HEK293 (cell line): ENCODE results near the gene SOX18.

Experiments used
- CTCF ChIA-PET: fragments of 350-600 bp; formaldehyde crosslinking; extraction: SDS; loops from one replicate; lab custom pipeline; 2021; ENCODE audit warnings: antibody characterized with exemption; lab: Yijun Ruan, JAX
- POLR2A ChIA-PET: fragments of 300-600 bp; formaldehyde crosslinking; extraction: SDS; loops from one replicate; lab custom pipeline; 2020; ENCODE audit warnings: antibody characterized with exemption, inconsistent platforms; lab: Yijun Ruan, JAX
- H3K27ac ChIP-seq: fragments of 200-500 bp; sonication (Bioruptor generic); 2 replicates; pipeline ENCODE4 v1.5.1; 2014; ENCODE audit warnings: low read depth, low read length, control low read depth, inconsistent platforms; ENCODE audit errors: extremely low read depth
- H3K36me3 ChIP-seq, 2 experiments: fragments of 200-500 bp in 1 of 2; sonication (Bioruptor generic) in 1 of 2; 1 replicate in 1 of 2; 2 replicates in 1 of 2; pipeline ENCODE4 v1.5.1; 2014 to 2017; ENCODE audit warnings: inconsistent platforms in 2 of 2, low read length in 2 of 2; ENCODE audit not compliant: control insufficient read depth in 2 of 2, insufficient read depth in 1 of 2
- H3K4me1 ChIP-seq: fragments of 200-500 bp; sonication (Bioruptor generic); 2 replicates; pipeline ENCODE4 v1.5.1; 2014; ENCODE audit warnings: mild to moderate bottlenecking, low read length, inconsistent platforms; ENCODE audit not compliant: control insufficient read depth, insufficient read depth
- H3K4me3 ChIP-seq: 2 replicates; pipeline ENCODE4 v1.5.1; 2011; ENCODE audit warnings: low read depth, mild to moderate bottlenecking, control low read depth, low read length, moderate library complexity
- H3K9me3 ChIP-seq: fragments of 200-500 bp; sonication (Bioruptor generic); 2 replicates; pipeline ENCODE4 v1.5.1; 2014; ENCODE audit warnings: low read depth, low read length, inconsistent platforms; ENCODE audit not compliant: control insufficient read depth, insufficient read depth
- CTCF ChIP-seq: fragments of 450-650 bp; formaldehyde crosslinking; IDR thresholded peaks from 2 replicates; pipeline ENCODE4 v1.5.1; 2016; ENCODE audit warnings: missing biosample characterization, missing genetic modification characterization
- GLIS1 ChIP-seq: fragments of 450-650 bp; formaldehyde crosslinking; IDR thresholded peaks from 2 replicates; pipeline ENCODE4 v1.5.1; 2016; ENCODE audit warnings: missing biosample characterization, missing genetic modification characterization
- KLF16 ChIP-seq: fragments of 450-650 bp; formaldehyde crosslinking; IDR thresholded peaks from 2 replicates; pipeline ENCODE4 v1.5.1; 2017; ENCODE audit warnings: missing biosample characterization, missing genetic modification characterization
- KLF8 ChIP-seq: fragments of 450-650 bp; formaldehyde crosslinking; IDR thresholded peaks from 2 replicates; pipeline ENCODE4 v1.5.1; 2016; ENCODE audit warnings: missing biosample characterization, missing genetic modification characterization
- OSR2 ChIP-seq: fragments of 450-650 bp; formaldehyde crosslinking; IDR thresholded peaks from 2 replicates; pipeline ENCODE4 v1.5.1; 2016; ENCODE audit warnings: missing biosample characterization, missing genetic modification characterization
- PRDM2 ChIP-seq: fragments of 450-650 bp; formaldehyde crosslinking; IDR thresholded peaks from 2 replicates; pipeline ENCODE4 v1.5.1; 2016; ENCODE audit warnings: missing biosample characterization, missing genetic modification characterization, borderline replicate concordance
- SALL2 ChIP-seq: fragments of 450-650 bp; formaldehyde crosslinking; IDR thresholded peaks from 2 replicates; pipeline ENCODE4 v1.5.0; 2017; ENCODE audit warnings: missing biosample characterization, mild to moderate bottlenecking, missing genetic modification characterization, borderline replicate concordance
- SCRT1 ChIP-seq: fragments of 450-650 bp; formaldehyde crosslinking; IDR thresholded peaks from 2 replicates; pipeline ENCODE4 v1.5.1; 2016; ENCODE audit warnings: missing biosample characterization, missing genetic modification characterization, borderline replicate concordance
- SCRT2 ChIP-seq: fragments of 450-650 bp; formaldehyde crosslinking; IDR thresholded peaks from 2 replicates; pipeline ENCODE4 v1.5.1; 2016; ENCODE audit warnings: missing biosample characterization, missing genetic modification characterization
- SETDB1 ChIP-seq: IDR thresholded peaks from one replicate; pipeline ENCODE4 v1.6.1; 2017; ENCODE audit warnings: mild to moderate bottlenecking, low read length, moderate library complexity, mixed read lengths; ENCODE audit not compliant: insufficient read length
- ZBTB48 ChIP-seq: fragments of 450-650 bp; formaldehyde crosslinking; IDR thresholded peaks from 2 replicates; pipeline ENCODE4 v1.5.1; 2016; ENCODE audit warnings: missing biosample characterization, missing genetic modification characterization
- ZFHX2 ChIP-seq: fragments of 450-650 bp; formaldehyde crosslinking; conservative IDR thresholded peaks from 2 replicates; pipeline ENCODE4 v1.5.1; 2016; ENCODE audit warnings: missing biosample characterization, missing genetic modification characterization
- ZNF133 ChIP-seq: fragments of 450-650 bp; formaldehyde crosslinking; IDR thresholded peaks from 2 replicates; pipeline ENCODE4 v1.5.1; 2016; ENCODE audit warnings: missing biosample characterization, missing genetic modification characterization
- ZNF146 ChIP-seq: fragments of 450-650 bp; formaldehyde crosslinking; IDR thresholded peaks from 2 replicates; pipeline ENCODE4 v1.5.1; 2016; ENCODE audit warnings: missing biosample characterization, missing genetic modification characterization
- ZNF211 ChIP-seq: fragments of 450-650 bp; formaldehyde crosslinking; IDR thresholded peaks from 2 replicates; pipeline ENCODE4 v1.5.1; 2016; ENCODE audit warnings: low read depth, missing biosample characterization, missing genetic modification characterization
- ZNF214 ChIP-seq: fragments of 450-650 bp; formaldehyde crosslinking; IDR thresholded peaks from 2 replicates; pipeline ENCODE4 v1.5.1; 2017; ENCODE audit warnings: missing biosample characterization, mild to moderate bottlenecking, missing genetic modification characterization, borderline replicate concordance
- ZNF223 ChIP-seq: fragments of 450-650 bp; formaldehyde crosslinking; IDR thresholded peaks from 2 replicates; pipeline ENCODE4 v1.5.1; 2016; ENCODE audit warnings: missing biosample characterization, missing genetic modification characterization
- ZNF292 ChIP-seq: fragments of 450-650 bp; formaldehyde crosslinking; IDR thresholded peaks from 2 replicates; pipeline ENCODE4 v1.5.1; 2016; ENCODE audit warnings: low read depth, missing biosample characterization, missing genetic modification characterization, borderline replicate concordance
- ZNF324 ChIP-seq: fragments of 450-650 bp; formaldehyde crosslinking; IDR thresholded peaks from 2 replicates; pipeline ENCODE4 v1.5.1; 2016; ENCODE audit warnings: missing biosample characterization, missing genetic modification characterization
- ZNF391 ChIP-seq: fragments of 450-650 bp; formaldehyde crosslinking; IDR thresholded peaks from 2 replicates; pipeline ENCODE4 v1.5.1; 2016; ENCODE audit warnings: low read depth, missing biosample characterization, missing genetic modification characterization, borderline replicate concordance
- ZNF394 ChIP-seq: fragments of 450-650 bp; formaldehyde crosslinking; IDR thresholded peaks from 2 replicates; pipeline ENCODE4 v1.5.1; 2016; ENCODE audit warnings: missing biosample characterization, missing genetic modification characterization, mild to moderate bottlenecking, moderate library complexity, borderline replicate concordance
- ZNF404 ChIP-seq: fragments of 450-650 bp; formaldehyde crosslinking; IDR thresholded peaks from 2 replicates; pipeline ENCODE4 v1.5.1; 2017; ENCODE audit warnings: missing biosample characterization, missing genetic modification characterization
- ZNF510 ChIP-seq: fragments of 450-650 bp; formaldehyde crosslinking; IDR thresholded peaks from 2 replicates; pipeline ENCODE4 v1.5.1; 2018; ENCODE audit warnings: mild to moderate bottlenecking, missing genetic modification characterization, missing biosample characterization; ENCODE audit not compliant: insufficient replicate concordance
- ZNF514 ChIP-seq: fragments of 450-650 bp; formaldehyde crosslinking; IDR thresholded peaks from 2 replicates; pipeline ENCODE4 v1.5.1; 2016; ENCODE audit warnings: missing biosample characterization, missing genetic modification characterization
- ZNF549 ChIP-seq: fragments of 450-650 bp; IDR thresholded peaks from 2 replicates; pipeline ENCODE4 v1.5.1; 2018; ENCODE audit warnings: missing biosample characterization, missing genetic modification characterization, mild to moderate bottlenecking, inconsistent platforms, moderate library complexity
- ZNF555 ChIP-seq: fragments of 450-650 bp; formaldehyde crosslinking; conservative IDR thresholded peaks from 2 replicates; pipeline ENCODE4 v1.5.1; 2017; ENCODE audit warnings: missing biosample characterization, mild to moderate bottlenecking, missing genetic modification characterization, inconsistent platforms
- ZNF558 ChIP-seq: fragments of 450-650 bp; formaldehyde crosslinking; IDR thresholded peaks from 2 replicates; pipeline ENCODE4 v1.5.1; 2016; ENCODE audit warnings: missing biosample characterization, missing genetic modification characterization
- ZNF624 ChIP-seq: fragments of 450-650 bp; formaldehyde crosslinking; IDR thresholded peaks from 2 replicates; pipeline ENCODE4 v1.5.1; 2017; ENCODE audit warnings: missing biosample characterization, missing genetic modification characterization
- ZNF76 ChIP-seq: fragments of 450-650 bp; formaldehyde crosslinking; IDR thresholded peaks from 2 replicates; pipeline ENCODE4; 2016; ENCODE audit warnings: low read depth, missing biosample characterization, missing genetic modification characterization, borderline replicate concordance
- ZNF792 ChIP-seq: fragments of 450-650 bp; formaldehyde crosslinking; IDR thresholded peaks from 2 replicates; pipeline ENCODE4 v1.5.1; 2016; ENCODE audit warnings: missing biosample characterization, missing genetic modification characterization
- ZSCAN30 ChIP-seq: fragments of 450-650 bp; IDR thresholded peaks from 2 replicates; pipeline ENCODE4 v1.5.1; 2018; ENCODE audit warnings: missing biosample characterization, mild to moderate bottlenecking, missing genetic modification characterization, moderate library complexity

The SOX18 gene

GRCh38 chr20:64056639-64056888 lies 7.1 kb upstream of the SOX18 start (continued):
- TF ChIP-seq CTCF (tag by site-specific recombination) (no peak), ZNF558 (tag by site-specific recombination) (no peak), PRDM2 (tag by site-specific recombination) (no peak), OSR2 (tag by site-specific recombination) (no peak), ZNF211 (tag by site-specific recombination) (no peak), ZNF146 (tag by site-specific recombination) (no peak), SALL2 (tag by site-specific recombination) (no peak), ZBTB48 (no peak)
- TF ChIP-seq, all 188 proteins: peak for 0

GRCh38 chr20:64055893-64056638 lies 6.6 kb upstream of the SOX18 start:
- Histone ChIP-seq H3K9me3 (no peaks in the 10 kb centered on the region), H3K4me1 (no peaks in the 10 kb centered on the region), H3K36me3 (no peaks in the 10 kb centered on the region), H3K27ac (no peak overlapping the region), H3K4me3 (no peak overlapping the region)
- CTCF ChIA-PET: interaction anchor here (0.6 to 2.8 kb wide), 4 partner anchors 16 to 280 kb away, joined by 3 to 39 read pairs (median 5); no protein-coding TSS in a partner anchor
- POLR2A ChIA-PET: no interaction called here
- TF ChIP-seq ZNF394 (tag by site-specific recombination) (no peak), ZNF324 (tag by site-specific recombination) (no peak), SCRT2 (tag by site-specific recombination) (no peak), ZNF514 (tag by site-specific recombination) (no peak), ZFHX2 (tag by site-specific recombination) (peak; percentile 80), ZNF549 (tag by site-specific recombination) (no peak), KLF16 (no peak), ZSCAN30 (0 out of 2 replicates have a peak, but pooled peaks have one; percentile 18), ZNF792 (tag by site-specific recombination) (no peak), ZNF133 (tag by site-specific recombination) (no peak), ZNF214 (tag by site-specific recombination) (no peak), ZNF558 (tag by site-specific recombination) (no peak), KLF8 (tag by site-specific recombination) (0 out of 2 replicates have a peak, but pooled peaks have one; percentile 27), ZNF624 (tag by site-specific recombination) (no peak), ZNF211 (tag by site-specific recombination) (no peak), ZNF292 (tag by site-specific recombination) (no peak), GLIS1 (tag by site-specific recombination) (peak; percentile 98), ZNF404 (no peak), ZNF223 (tag by site-specific recombination) (no peak), ZNF510 (tag by site-specific recombination) (no peak), ZNF391 (tag by site-specific recombination) (no peak), ZNF146 (tag by site-specific recombination) (no peak), ZNF76 (no peak), SETDB1 (no peak), SCRT1 (tag by site-specific recombination) (no peak), ZNF555 (no peak)
